ENCODE data around the gene PRKCA. TPM values are rescaled to one million over a fixed set of nuclear protein-coding genes. Genes with fewer than 3 reads are reported as not detected.

The PRKCA gene
- total and polyA plus RNA-seq, 9 of the 15 experiments (the other 6 are each of a cell fraction or from before 2014, with no cell fraction given) = 3.2 to 33.0 (median 17.8) TPM

DNA sequence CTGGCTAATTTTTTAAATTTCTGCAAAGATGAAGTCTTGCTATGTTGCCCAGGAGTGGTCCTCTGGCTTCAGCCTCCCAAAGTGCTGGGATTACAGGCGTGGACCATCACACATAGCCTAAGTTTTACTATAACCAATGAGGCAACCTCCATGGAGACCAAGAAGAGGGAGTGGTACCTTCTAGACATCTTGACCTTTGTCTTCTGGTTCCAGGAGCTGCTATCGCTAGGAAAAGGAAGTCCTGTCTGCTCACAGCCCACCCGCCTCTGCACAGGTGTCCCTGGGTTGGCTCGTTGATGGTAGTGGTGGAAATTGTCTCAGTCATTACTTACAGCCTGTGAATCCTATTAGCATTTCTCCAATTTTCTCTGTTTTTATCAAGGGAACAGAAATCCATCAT is 169.7 kb downstream of the PRKCA start (continued):
- TF ChIP-seq, protein P1, sequence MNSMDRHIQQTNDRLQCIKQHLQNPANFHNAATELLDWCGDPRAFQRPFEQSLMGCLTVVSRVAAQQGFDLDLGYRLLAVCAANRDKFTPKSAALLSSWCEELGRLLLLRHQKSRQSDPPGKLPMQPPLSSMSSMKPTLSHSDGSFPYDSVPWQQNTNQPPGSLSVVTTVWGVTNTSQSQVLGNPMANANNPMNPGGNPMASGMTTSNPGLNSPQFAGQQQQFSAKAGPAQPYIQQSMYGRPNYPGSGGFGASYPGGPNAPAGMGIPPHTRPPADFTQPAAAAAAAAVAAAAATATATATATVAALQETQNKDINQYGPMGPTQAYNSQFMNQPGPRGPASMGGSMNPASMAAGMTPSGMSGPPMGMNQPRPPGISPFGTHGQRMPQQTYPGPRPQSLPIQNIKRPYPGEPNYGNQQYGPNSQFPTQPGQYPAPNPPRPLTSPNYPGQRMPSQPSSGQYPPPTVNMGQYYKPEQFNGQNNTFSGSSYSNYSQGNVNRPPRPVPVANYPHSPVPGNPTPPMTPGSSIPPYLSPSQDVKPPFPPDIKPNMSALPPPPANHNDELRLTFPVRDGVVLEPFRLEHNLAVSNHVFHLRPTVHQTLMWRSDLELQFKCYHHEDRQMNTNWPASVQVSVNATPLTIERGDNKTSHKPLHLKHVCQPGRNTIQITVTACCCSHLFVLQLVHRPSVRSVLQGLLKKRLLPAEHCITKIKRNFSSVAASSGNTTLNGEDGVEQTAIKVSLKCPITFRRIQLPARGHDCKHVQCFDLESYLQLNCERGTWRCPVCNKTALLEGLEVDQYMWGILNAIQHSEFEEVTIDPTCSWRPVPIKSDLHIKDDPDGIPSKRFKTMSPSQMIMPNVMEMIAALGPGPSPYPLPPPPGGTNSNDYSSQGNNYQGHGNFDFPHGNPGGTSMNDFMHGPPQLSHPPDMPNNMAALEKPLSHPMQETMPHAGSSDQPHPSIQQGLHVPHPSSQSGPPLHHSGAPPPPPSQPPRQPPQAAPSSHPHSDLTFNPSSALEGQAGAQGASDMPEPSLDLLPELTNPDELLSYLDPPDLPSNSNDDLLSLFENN (IDR thresholded peaks at IDR 0.05; ENCODE audit: low read depth in 2 of 2, low read length in 2 of 2) = no peak
- TF ChIP-seq MYNN (IDR thresholded peaks at IDR 0.05) = no peak
- no peak for TF ChIP-seq MYNN (CRISPR knock-in tag; IDR thresholded peaks at IDR 0.05)
- TF ChIP-seq ZNF280B (CRISPR knock-in tag; IDR thresholded peaks at IDR 0.05) = no peak
- TF ChIP-seq ZBTB7A (IDR thresholded peaks at IDR 0.05; ENCODE audit: borderline replicate concordance, control insufficient read depth, low read depth, low read length) = no peak
- TF ChIP-seq FOXJ2 (tag; IDR thresholded peaks at IDR 0.05) = no peak
- TF ChIP-seq, protein P2, sequence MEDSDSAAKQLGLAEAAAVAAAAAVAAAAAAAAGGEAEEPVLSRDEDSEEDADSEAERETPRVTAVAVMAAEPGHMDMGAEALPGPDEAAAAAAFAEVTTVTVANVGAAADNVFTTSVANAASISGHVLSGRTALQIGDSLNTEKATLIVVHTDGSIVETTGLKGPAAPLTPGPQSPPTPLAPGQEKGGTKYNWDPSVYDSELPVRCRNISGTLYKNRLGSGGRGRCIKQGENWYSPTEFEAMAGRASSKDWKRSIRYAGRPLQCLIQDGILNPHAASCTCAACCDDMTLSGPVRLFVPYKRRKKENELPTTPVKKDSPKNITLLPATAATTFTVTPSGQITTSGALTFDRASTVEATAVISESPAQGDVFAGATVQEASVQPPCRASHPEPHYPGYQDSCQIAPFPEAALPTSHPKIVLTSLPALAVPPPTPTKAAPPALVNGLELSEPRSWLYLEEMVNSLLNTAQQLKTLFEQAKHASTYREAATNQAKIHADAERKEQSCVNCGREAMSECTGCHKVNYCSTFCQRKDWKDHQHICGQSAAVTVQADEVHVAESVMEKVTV (CRISPR knock-in tag; IDR thresholded peaks at IDR 0.05) = no peak
- TF ChIP-seq NFE2 (IDR thresholded peaks at IDR 0.05; ENCODE audit: low read depth) = no peak
- TF ChIP-seq TEAD1 (CRISPR knock-in tag; IDR thresholded peaks at IDR 0.05) = no peak

Measured in K562 (cell line).